Cardiac muscle cell (in vitro differentiated cells and primary cell): ENCODE data around the gene ZNF446. TPM values are rescaled to one million over a fixed set of nuclear protein-coding genes. Genes with fewer than 3 reads are reported as not detected.

Experiments
- DNase-seq, 2 donors: peaks; one replicate each; pipeline versions ENCODE4 v3.0.0 to v3.0.0-alpha.2; 2010 to 2017; ENCODE audit warnings: low read depth in 1 of 2, low spot score in 1 of 2
- H3K27ac ChIP-seq: fragments of 200-600 bp; sonication (generic); 2 replicates; pipeline ENCODE4 v1.5.1; 2016
- H3K27me3 ChIP-seq: fragments of 200-600 bp; sonication (generic); 2 replicates; pipeline ENCODE4 v1.6.0; 2016; ENCODE audit warnings: control low read depth
- H3K36me3 ChIP-seq: fragments of 200-600 bp; sonication (generic); 2 replicates; pipeline ENCODE4 v1.5.1; 2016; ENCODE audit warnings: control low read depth
- H3K4me1 ChIP-seq: fragments of 200-600 bp; sonication (generic); 2 replicates; pipeline ENCODE4 v1.8.1; 2017; ENCODE audit warnings: low read depth, mild to moderate bottlenecking, mixed run types
- H3K4me3 ChIP-seq: fragments of 200-600 bp; sonication (generic); 2 replicates; pipeline ENCODE4 v1.5.1; 2016; ENCODE audit warnings: mild to moderate bottlenecking
- H3K9me3 ChIP-seq: fragments of 200-600 bp; sonication (generic); 2 replicates; pipeline ENCODE4 v1.5.1; 2017; ENCODE audit warnings: low read depth, mild to moderate bottlenecking, control low read depth
- polyA plus RNA-seq: library from polyadenylated mRNA; unstranded; fragments of >200 nt; fragmentation: Nextera tagmentation; extraction: Ambion mirVana; gene quantifications from 2 replicates; pipeline ENCODE4 v1.2.1, GENCODE V29; 2016
- total RNA-seq: library from RNA; depleted of rRNA; stranded (reverse); fragments of >200 nt; gene quantifications from 2 replicates; pipeline ENCODE4 v1.2.3, GENCODE V29; 2016
- TF ChIP-seq, protein P1 (sequence below): IDR thresholded peaks from 2 replicates; pipeline ENCODE4 v1.5.1; 2012; ENCODE audit warnings: low read depth, mild to moderate bottlenecking, low read length

The ZNF446 gene
- total and polyA plus RNA-seq, 2 experiments from 2014 or later, result 16.3 to 41.1 TPM

DNA sequence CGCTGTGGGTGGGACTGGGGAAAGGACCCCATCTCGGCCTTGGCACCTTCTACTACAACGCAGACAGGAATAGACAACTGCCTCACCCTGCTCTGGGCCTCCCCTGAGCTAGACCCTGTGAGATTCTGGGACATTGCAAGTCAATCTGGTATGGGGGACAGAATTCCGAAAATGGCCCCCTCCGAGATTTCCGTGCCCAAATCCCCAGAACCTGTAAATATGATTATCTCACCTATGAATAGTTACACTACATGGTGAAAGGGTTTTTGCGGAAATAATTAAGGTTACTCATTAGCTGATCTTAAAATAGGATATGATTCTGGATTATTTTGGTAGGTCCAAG, 44.1 kb downstream of the ZNF446 start:
- peaks cover 13% of the 10 kb centered on the region for H3K36me3 ChIP-seq
- H3K27ac ChIP-seq, result peak overlapping the region; percentile 92
- TF ChIP-seq, protein P1, sequence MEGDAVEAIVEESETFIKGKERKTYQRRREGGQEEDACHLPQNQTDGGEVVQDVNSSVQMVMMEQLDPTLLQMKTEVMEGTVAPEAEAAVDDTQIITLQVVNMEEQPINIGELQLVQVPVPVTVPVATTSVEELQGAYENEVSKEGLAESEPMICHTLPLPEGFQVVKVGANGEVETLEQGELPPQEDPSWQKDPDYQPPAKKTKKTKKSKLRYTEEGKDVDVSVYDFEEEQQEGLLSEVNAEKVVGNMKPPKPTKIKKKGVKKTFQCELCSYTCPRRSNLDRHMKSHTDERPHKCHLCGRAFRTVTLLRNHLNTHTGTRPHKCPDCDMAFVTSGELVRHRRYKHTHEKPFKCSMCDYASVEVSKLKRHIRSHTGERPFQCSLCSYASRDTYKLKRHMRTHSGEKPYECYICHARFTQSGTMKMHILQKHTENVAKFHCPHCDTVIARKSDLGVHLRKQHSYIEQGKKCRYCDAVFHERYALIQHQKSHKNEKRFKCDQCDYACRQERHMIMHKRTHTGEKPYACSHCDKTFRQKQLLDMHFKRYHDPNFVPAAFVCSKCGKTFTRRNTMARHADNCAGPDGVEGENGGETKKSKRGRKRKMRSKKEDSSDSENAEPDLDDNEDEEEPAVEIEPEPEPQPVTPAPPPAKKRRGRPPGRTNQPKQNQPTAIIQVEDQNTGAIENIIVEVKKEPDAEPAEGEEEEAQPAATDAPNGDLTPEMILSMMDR, result no peak
- H3K27me3 ChIP-seq, result no peaks in the 10 kb centered on the region
- H3K4me1 ChIP-seq, result peaks cover 15% of the 10 kb centered on the region
- H3K9me3 ChIP-seq, result no peaks in the 10 kb centered on the region
- no peak for DNase-seq
- H3K4me3 ChIP-seq, result peak overlapping the region; percentile 76

DNA sequence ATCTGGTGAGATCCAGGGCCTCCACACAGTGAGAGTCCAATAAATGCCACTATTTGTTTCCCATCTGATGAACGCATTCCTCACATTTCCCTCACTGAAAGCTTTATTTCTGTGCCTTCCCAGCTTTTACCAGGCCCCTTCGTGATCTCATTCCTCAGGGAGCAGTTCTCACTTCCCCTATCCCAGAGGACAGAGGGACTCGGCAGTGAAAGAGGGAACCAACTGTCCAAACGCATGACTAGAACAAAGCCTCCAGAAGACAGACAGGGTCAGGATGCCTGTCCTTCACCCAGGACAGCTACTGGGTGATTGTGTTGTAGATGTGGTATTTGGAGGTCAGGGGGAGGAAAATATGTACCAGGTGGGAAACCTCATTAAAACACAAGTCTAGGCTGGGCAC, 45.5 kb downstream of the ZNF446 start:
- no peak for DNase-seq

DNA sequence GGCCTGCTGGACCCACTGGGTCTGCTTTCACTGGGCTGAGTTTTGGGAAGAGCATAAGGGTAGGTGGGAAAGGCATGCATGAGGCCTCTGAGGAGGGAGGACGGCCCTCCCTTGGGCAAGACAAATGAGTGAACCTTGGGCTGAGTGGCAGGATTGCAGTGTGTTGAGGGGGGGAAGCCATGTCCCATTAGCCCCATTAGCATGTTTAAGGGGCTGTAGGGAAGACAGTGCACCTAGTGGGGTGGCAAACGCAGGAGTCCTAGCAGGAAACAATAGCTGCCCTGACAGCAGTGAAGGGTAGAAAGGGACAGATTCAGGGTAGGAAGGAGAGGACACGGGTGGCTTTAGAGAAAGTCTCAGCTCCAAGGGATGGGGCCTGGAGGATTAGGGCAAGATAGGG, 46.6 kb downstream of the ZNF446 start:
- Histone ChIP-seq H3K27me3 (no peaks in the 10 kb centered on the region), H3K27ac (no peak overlapping the region), H3K9me3 (no peaks in the 10 kb centered on the region), H3K36me3 (no peaks in the 10 kb centered on the region), H3K4me1 (peaks cover 15% of the 10 kb centered on the region), H3K4me3 (no peak overlapping the region)
- DNase-seq, result no peak
- TF ChIP-seq, protein P1, result no peak

More for the DNA sequence above, 45.5 kb downstream of the ZNF446 start:
- no peaks in the 10 kb centered on the region for H3K27me3 ChIP-seq
- H3K4me3 ChIP-seq, result no peak overlapping the region
- H3K36me3 ChIP-seq, result peaks cover 7% of the 10 kb centered on the region
- H3K9me3 ChIP-seq, result no peaks in the 10 kb centered on the region
- peaks cover 15% of the 10 kb centered on the region for H3K4me1 ChIP-seq
- TF ChIP-seq, protein P1, result no peak
- H3K27ac ChIP-seq, result no peak overlapping the region

DNA sequence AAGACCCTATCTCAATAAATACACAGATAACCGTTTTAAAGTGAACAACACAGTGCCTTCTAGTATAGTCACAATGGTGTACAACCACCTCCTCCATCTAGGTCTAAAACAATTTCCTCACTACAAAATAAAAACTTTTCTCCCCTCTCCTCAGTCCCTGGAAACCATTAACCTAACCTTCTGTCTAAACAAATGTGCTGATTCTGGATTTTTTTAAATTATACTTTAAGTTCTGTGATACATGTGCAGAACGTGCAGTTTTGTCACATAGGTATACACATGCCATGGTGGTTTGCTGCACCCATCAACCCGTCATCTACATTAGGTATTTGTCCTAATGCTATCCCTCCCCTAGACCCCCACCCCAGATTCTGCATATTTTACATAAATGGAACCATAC, 53.3 kb downstream of the ZNF446 start:
- Histone ChIP-seq H3K27ac (no peak overlapping the region), H3K27me3 (no peaks in the 10 kb centered on the region), H3K4me1 (no peaks in the 10 kb centered on the region), H3K36me3 (no peaks in the 10 kb centered on the region), H3K4me3 (no peak overlapping the region), H3K9me3 (no peaks in the 10 kb centered on the region)
- no peak for DNase-seq
- TF ChIP-seq, protein P1, result no peak

Other genes with a start within 250 kb of the ZNF446 start
- 95.9 and 103 TPM in 2 replicates for gene ZNF544, start 247.4 kb upstream of the ZNF446 start, total RNA-seq
- 34.9 and 35.9 TPM in 2 replicates for gene ZNF544, start 247.4 kb upstream of the ZNF446 start, polyA plus RNA-seq
- gene ZNF8, start 197.4 kb upstream of the ZNF446 start, total RNA-seq, result 11.3 and 14.7 TPM in 2 replicates
- gene ZNF8, start 197.4 kb upstream of the ZNF446 start, polyA plus RNA-seq, result 2.2 and 2.7 TPM in 2 replicates
- 64.3 and 92.4 TPM in 2 replicates for gene ERVK3-1, start 171.0 kb upstream of the ZNF446 start, total RNA-seq
- gene ERVK3-1, start 171.0 kb upstream of the ZNF446 start, polyA plus RNA-seq, result 62.8 and 62.9 TPM in 2 replicates
- gene ZSCAN22, start 149.4 kb upstream of the ZNF446 start, total RNA-seq, result 2.4 and 2.5 TPM in 2 replicates
- 3.7 and 4.2 TPM in 2 replicates for gene ZSCAN22, start 149.4 kb upstream of the ZNF446 start, polyA plus RNA-seq
- 75.0 and 138 TPM in 2 replicates for gene A1BG, start 122.9 kb upstream of the ZNF446 start, total RNA-seq
- gene A1BG, start 122.9 kb upstream of the ZNF446 start, polyA plus RNA-seq, result 45.9 and 56.5 TPM in 2 replicates
- gene ZNF497, start 113.6 kb upstream of the ZNF446 start, total RNA-seq, result 5.9 and 7.6 TPM in 2 replicates
- 5.8 and 6.8 TPM in 2 replicates for gene ZNF497, start 113.6 kb upstream of the ZNF446 start, polyA plus RNA-seq
- gene ZNF837, start 95.3 kb upstream of the ZNF446 start, total RNA-seq, result 9.1 and 12.6 TPM in 2 replicates
- gene ZNF837, start 95.3 kb upstream of the ZNF446 start, polyA plus RNA-seq, result 7.6 and 8.9 TPM in 2 replicates
- 1,551 and 1,738 TPM in 2 replicates for gene RPS5, start 89.1 kb upstream of the ZNF446 start, total RNA-seq
- gene RPS5, start 89.1 kb upstream of the ZNF446 start, polyA plus RNA-seq, result 643 and 656 TPM in 2 replicates
- 3.1 TPM in 1 of 2 replicates, not detected in the other for gene RNF225, start 80.7 kb upstream of the ZNF446 start, total RNA-seq
- gene RNF225, start 80.7 kb upstream of the ZNF446 start, polyA plus RNA-seq, result not detected in 2 replicates
- gene ZNF584, start 67.7 kb upstream of the ZNF446 start, total RNA-seq, result 15.6 and 37.9 TPM in 2 replicates
- gene ZNF584, start 67.7 kb upstream of the ZNF446 start, polyA plus RNA-seq, result 16.0 and 18.6 TPM in 2 replicates
- gene ZNF132, start 36.2 kb upstream of the ZNF446 start, total RNA-seq, result not detected in 2 replicates
- 1.1 and 1.4 TPM in 2 replicates for gene ZNF132, start 36.2 kb upstream of the ZNF446 start, polyA plus RNA-seq
- 10.3 and 19.0 TPM in 2 replicates for gene ZNF324B, start 24.7 kb upstream of the ZNF446 start, total RNA-seq
- 3.4 and 5.0 TPM in 2 replicates for gene ZNF324B, start 24.7 kb upstream of the ZNF446 start, polyA plus RNA-seq
- gene ZNF324, start 9.3 kb upstream of the ZNF446 start, total RNA-seq, result 24.7 and 27.8 TPM in 2 replicates
- 15.7 and 18.8 TPM in 2 replicates for gene ZNF324, start 9.3 kb upstream of the ZNF446 start, polyA plus RNA-seq
- gene SLC27A5, start 35.6 kb downstream of the ZNF446 start, total RNA-seq, result 17.7 and 23.9 TPM in 2 replicates
- gene SLC27A5, start 35.6 kb downstream of the ZNF446 start, polyA plus RNA-seq, result 22.5 and 22.8 TPM in 2 replicates
- gene ZBTB45, start 43.5 kb downstream of the ZNF446 start, total RNA-seq, result 22.8 and 26.3 TPM in 2 replicates
- 29.4 and 34.6 TPM in 2 replicates for gene ZBTB45, start 43.5 kb downstream of the ZNF446 start, polyA plus RNA-seq
- 563 and 650 TPM in 2 replicates for gene TRIM28, start 67.7 kb downstream of the ZNF446 start, total RNA-seq
- gene TRIM28, start 67.7 kb downstream of the ZNF446 start, polyA plus RNA-seq, result 303 and 343 TPM in 2 replicates
- 223 and 265 TPM in 2 replicates for gene CHMP2A, start 78.8 kb downstream of the ZNF446 start, total RNA-seq
- 247 and 319 TPM in 2 replicates for gene CHMP2A, start 78.8 kb downstream of the ZNF446 start, polyA plus RNA-seq
- gene UBE2M, start 82.3 kb downstream of the ZNF446 start, total RNA-seq, result 70.8 and 79.0 TPM in 2 replicates
- gene UBE2M, start 82.3 kb downstream of the ZNF446 start, polyA plus RNA-seq, result 169 and 177 TPM in 2 replicates
- 51.1 TPM in 2 replicates for gene MZF1, start 97.0 kb downstream of the ZNF446 start, total RNA-seq
- gene MZF1, start 97.0 kb downstream of the ZNF446 start, polyA plus RNA-seq, result 25.1 and 34.7 TPM in 2 replicates